ENCODE data around the gene TTLL8.

The TTLL8 gene

GRCh38 chr22:50016988-50017700 lies 41.0 kb downstream of the TTLL8 start:
- no peak for DNase-seq

DNA sequence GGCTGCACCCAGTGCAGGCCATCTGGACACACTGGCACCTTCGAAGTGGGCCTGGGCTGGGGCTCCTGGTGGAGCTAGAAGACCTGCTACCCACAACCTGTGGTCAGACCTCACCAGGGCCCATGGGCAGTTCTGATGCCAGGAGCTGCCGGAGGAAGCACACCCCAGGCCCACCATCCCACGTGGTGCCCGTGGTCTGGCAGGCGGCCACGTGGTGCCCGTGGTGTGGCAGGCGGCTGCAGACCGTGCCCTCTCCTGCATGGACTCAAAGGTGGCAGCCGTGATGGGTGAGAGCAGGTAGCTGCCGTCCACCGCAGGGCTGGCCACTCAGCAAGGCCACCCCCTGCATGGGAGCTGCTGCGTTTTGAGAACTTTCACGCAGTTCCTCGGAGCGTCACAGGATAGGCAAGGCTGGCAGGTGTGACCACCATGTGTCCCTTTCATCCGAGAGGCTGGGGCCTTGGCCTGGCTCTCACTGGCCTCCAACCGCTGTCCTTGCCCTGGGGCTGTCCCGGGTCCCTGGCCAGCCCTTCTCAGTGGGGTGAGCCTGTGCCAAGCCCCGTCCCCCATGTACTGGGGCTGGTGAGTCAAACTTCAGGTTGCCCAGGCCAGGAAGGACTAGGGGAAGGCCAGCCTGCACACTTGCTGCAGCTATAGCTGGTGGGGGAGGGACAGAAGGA lies 41.6 kb downstream of the TTLL8 start:
- DNase-seq: no peak

DNA sequence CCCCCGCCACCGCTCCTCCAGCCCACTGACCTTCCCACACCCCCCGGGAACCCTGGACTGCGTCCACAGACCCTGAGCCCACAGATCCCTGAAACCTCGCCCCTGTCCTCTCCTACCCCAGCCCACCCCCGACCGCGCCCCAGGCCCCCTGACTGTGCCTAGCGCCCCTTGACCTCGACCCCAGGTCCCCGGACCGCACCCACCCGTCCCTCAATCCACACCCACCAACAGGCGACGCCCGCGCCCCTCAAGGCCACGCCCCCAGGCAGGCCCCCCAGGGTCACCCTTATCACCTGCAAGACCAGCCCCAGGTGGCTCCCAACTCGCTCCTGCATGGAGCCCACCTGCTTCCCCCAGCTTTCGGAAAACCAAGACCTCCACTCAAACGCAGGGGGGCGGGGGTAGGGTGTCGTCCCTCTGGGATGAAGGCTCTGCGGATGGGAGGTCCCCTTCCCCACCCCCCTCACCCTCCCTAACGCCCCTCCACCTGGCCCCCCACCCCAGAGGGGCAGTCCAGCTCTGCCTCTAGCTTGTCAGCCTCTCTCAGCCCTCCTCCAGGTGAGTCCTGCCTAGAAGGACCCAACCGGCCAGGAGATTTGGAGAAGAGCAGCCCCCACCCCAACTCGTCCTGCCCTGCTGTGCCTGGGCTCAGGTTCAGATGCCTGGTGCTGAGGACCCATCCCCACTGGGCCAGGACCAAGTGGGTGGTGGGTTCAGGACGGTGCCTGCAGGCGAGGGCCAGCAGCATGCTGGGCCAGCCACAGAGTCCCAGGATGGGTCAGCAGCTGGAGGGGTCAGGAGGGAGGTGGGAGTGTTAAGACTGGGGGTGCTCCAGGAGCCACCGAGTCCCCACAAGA lies 42.4 kb downstream of the TTLL8 start:
- no peak for DNase-seq

- peak; percentile 27 for DNase-seq
These were observed 43.3 kb downstream of the TTLL8 start for GRCh38 chr22:50014655-50015401.

GRCh38 chr22:50014053-50014501 lies 44.0 kb downstream of the TTLL8 start:
- no peak for DNase-seq

GRCh38 chr22:50012211-50013181 lies 45.6 kb downstream of the TTLL8 start, which contains the start of gene IL17REL:
Gene IL17REL, minus strand, starts transcription at chr22:50012765. Its CDS starts 119 bp downstream, at chr22:50012646.
- DNase-seq: no peak

DNA sequence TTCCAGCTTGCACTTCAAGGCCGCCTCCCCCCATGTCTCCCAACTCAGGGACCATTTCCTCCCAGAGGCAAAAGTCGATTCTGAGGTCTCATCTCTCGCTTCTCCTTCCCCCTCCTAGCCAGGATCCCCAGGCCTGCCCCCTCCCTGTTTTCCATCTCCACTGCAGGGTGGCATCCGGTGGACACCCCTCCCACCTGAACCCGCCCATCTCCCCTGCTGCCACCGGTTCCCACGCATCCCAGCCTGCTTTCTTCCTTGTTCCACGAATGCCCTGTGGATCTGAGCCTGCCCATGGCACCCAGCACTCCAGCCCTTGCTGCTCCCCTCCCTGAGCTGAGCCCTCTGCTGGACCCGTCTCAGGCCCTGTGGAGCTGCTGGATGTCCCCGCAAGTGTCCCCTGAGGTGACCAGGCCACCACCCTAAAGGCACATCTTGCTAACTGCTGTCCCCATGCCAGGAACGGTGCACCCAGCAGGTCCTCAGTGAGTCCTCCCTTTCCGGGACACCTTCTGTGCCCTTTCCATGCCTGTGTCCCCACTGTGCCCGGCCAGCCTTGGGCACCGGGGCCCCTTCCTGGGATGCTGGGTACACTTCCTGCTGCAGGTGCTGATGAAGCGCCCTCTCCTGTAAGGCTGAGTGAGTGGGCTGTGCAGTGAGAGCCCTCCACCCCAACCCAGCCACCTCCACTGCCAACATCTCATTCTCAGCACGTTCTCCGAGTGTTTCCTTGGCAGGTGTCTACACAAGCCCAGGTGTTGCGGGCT lies 46.5 kb downstream of the TTLL8 start:
- no peak for DNase-seq

DNA sequence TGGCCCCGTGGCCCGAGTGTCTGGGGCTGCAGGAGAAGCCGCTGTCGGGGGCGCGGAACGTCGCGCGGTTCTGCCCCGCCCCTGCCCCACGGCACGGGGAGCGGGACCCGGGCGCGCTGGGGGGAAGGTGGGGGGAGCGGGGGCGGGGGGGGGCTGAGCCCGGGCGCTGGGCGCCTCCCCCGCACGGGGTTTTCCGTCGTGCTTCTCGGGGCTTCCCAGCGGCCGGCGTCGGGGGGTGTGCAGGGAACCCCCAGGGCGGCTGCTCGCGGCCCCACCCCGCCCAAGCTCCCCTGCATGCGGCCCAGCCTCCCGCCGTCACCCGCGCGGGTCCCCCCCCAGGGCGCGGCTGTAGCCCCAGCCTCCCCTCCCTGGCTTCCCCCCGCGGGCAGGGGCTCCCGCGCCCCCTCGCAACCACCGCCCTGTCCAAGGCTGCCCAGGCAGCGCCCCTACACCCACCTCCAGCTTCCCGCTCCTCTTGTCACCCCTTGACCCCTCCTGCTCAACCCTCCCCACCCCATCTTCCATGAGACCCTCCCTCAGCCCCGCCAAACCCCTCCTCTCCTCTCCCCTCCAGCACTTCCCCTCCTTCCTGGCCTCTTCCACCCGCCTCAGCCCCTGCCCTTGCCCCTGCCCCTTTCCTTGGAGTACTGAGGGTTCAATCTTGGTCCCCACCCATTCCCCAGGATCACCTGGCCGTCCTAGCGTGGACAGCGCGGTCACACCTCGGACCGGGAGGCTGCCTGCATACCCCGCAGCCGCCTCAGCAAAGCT lies 47.2 kb downstream of the TTLL8 start:
- no peak for DNase-seq

DNA sequence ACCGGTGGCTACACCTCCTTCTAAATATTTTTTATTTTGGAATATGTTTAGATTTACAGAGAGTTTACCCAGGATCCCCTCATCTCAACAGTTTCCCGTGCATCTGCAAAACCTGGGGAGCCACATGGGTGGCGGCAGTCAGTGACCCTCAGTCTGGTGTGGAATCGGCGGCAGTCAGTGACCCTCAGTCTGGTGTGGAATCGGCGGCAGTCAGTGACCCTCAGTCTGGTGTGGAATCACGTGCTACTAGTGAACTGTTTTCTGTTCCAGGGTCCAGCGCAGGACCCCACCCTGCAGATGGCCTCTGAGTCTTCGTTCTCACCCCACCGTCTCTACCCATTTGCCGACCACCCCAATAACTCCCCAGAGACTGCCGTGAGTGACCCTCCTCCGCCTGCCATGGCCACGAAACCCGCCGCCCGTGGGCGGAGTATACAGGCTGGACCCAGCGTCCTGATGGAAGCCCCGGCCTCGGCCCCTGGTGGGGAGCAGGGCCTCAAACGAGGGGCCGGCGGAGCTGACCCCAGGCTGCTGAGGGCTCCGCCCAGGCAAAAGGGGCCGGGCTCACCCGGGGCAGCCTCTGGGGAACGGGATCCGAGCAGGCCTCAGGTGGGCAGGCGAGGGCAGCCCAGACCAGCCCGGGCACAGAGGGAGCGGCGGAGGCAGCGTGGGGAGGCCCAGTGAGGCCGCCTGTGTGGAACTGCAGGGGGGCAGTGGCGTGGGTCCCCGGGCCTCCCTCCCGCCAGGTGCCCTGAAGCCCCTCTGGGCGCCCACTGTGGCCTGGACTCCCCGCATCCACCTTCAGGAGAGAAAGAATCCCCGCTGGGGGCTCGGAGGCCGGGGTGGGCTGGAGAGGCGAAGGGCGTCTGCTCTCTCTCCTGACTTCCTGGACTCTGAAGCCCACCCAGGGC lies 48.1 kb downstream of the TTLL8 start:
- DNase-seq: no peak

DNA sequence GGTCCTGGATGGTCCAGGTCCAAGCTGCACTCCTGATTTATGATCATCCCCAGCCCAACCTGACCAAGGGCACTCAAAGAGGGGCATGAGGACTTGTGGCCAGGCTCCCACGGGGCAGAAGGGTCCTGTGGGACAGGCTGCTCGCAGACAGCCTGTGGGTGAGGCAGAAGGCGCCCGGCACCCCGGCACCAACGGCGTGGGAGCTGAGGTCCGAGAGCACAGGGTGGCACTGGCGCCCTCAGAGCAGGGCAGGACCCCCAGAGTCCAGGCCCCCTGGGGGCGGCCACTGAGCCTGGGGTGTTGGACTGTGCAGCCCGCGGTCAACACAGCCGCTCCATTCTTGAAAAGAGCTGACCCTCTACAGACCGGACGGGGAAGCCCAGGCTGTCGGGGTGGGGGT lies 48.8 kb downstream of the TTLL8 start:
- DNase-seq: no peak

GRCh38 chr22:50008151-50009040 lies 49.7 kb downstream of the TTLL8 start:
- no peak for DNase-seq

- DNase-seq: no peak
These were observed 51.0 kb downstream of the TTLL8 start for GRCh38 chr22:50007057-50007511.

- no peak for DNase-seq
These were observed 53.2 kb downstream of the TTLL8 start for GRCh38 chr22:50004918-50005317.

DNA sequence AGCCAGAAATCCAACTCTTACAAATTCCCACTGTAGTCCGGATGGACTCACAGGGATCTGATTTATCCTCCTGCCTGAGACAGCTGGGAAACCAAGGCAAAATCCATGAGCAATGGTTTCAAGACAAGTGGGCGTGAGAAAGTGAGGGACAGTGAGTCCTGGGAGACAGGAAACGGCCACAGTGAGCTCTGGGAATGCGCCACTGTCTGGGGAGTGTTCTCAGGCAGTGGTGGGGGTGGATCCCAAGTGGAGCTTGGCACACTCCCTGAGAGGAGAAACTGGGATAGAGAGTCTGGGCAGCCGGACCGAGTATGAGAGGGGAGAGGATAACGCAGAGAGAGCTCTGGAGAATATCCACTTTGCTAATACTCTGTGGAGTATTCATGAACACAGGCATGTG lies 55.3 kb downstream of the TTLL8 start:
- no peak for DNase-seq

- DNase-seq: peak; percentile 48
These were observed 56.5 kb downstream of the TTLL8 start for GRCh38 chr22:50001388-50002231.

GRCh38 chr22:50000587-50001387 lies 57.3 kb downstream of the TTLL8 start:
- no peak for DNase-seq
